ENCODE measurements around the gene TBC1D4. TPM values are rescaled to one million over a fixed set of nuclear protein-coding genes. Genes with fewer than 3 reads are reported as not detected.
A peak's percentile ranks its signal among the peaks of the same experiment; 100 is the strongest.

The TBC1D4 gene
- polyA plus RNA-seq, 4 donors, result 55.1 to 62.5 (median 59.5) TPM

DNA sequence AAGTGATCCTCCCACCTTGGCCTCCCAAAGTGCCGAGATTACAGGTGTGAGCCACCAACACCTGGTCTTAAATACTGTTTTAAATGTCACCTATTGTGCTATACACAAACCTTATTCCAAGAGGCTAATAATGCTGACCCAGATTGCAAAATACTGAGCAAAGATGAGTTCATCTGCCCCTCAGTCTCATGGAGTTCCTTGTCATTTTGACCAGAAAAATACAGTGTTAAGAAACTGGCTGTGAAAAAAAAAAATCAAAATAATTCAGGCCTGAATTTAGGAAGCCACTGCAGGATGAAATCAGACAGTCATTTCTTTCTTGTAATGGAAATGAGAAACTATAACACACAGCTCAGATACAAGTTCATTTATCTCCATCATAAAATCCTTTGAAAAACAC, 59.9 kb downstream of the TBC1D4 start:
- DNase-seq (ENCODE audit: low read depth in 4 of 4, low spot score in 3 of 4), result no peak

DNA sequence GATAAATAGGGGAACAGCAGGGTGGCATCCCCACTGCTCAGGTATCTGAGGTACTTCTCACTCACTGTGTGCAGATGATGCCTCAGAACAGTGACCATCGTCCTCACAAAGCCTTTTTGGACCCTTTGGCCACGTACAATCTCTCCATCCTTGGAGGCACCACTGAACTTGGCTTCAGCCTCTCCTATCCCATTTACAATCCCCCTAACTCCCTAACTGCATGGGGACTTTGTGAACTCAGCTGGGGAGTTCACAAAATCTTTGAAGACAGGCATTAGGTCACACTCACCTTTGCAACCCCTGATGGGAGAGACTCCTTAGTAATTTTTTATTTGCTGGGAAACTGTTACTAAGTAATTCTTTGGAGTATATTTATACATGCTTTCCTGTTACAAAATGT, 60.8 kb downstream of the TBC1D4 start:
- no peak for DNase-seq (ENCODE audit: low read depth in 4 of 4, low spot score in 3 of 4)

DNA sequence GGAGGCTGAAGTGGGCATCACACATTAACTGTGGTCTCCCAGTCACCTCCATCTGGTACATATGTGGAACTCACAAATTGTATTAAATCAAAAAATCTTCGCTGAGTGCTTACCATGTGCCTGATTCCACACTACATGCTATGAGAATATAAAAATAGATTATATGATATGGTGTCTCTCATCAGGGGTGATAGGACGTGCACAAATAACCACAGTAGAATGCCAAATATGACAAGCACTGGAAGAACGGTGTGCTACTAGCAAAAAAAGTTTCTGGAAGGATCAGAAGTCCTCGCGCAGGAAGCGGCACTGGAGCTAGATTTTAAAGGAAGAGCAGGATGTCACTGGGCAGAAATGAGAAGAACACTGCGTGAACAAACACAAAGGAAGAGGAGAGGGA, 62.3 kb downstream of the TBC1D4 start:
- DNase-seq (ENCODE audit: low read depth in 4 of 4, low spot score in 3 of 4), result no peak

DNA sequence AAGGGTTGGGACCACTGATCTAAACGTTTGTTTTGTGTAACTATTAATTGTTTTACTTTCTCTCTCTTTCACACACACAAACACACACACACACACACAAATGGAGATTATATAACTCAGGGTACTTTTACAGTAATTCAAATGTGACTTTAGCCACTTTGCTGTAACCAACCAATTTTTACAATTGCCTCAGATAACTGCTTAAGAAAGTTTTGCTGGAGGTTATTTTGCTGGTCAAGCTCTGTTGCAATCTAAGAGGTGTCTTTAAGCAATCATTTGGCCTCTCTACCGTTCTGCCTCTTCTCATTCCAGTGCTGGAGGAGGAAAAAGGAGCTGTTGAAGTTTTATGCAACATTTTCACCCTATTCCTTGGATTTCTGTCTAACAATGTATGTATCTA, 63.0 kb downstream of the TBC1D4 start:
- no peak for DNase-seq (ENCODE audit: low read depth in 4 of 4, low spot score in 3 of 4)

DNA sequence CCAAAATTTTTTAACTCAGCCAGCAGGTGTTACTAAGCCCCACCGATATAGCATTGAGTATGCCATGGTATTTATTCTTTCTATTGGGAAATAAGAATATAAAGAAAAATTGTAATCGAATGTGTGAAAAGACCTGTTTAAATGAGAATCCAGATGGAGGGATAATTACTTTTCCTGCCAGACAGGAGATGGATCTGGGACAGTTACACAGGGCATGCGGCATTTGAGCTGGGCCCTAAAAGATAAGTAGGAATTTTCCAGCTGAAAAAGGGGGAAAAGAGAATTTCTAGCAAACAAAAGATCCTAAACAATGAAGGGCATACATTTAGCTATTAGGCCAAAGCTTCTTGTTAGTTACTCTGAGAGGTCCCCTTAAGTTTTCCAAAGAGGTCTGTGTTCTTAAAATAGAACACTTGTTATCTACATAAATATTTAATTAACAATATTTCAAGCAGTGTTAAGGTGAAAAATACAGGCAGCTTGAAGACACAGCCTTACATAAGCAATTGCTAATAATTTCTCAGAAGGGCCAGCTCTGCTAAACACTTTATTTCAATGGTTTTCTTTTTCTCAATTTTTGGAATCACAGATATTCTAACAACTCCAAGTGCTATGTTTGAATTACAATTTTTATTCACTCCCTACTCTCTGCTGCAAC, 63.7 kb downstream of the TBC1D4 start:
- DNase-seq (ENCODE audit: low read depth in 4 of 4, low spot score in 3 of 4), result no peak

DNA sequence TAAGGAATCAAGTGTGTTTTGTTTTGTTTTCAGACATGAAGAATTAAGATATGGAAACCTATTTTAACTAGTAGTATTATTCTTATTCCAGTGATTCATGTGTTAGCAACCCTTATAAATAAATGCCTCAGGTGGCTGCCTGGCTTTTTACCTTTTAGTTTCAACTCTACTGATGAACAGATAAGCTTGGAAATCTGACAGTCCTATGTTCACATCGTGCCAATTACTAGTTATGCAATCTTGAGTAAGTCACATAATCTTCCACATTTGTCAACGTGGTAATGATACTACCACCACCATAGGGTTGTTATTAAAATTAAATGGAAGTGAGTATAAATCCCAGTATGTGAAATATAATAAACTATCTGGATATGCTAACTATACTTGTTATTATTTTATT, 64.3 kb downstream of the TBC1D4 start:
- no peak for DNase-seq (ENCODE audit: low read depth in 4 of 4, low spot score in 3 of 4)

DNA sequence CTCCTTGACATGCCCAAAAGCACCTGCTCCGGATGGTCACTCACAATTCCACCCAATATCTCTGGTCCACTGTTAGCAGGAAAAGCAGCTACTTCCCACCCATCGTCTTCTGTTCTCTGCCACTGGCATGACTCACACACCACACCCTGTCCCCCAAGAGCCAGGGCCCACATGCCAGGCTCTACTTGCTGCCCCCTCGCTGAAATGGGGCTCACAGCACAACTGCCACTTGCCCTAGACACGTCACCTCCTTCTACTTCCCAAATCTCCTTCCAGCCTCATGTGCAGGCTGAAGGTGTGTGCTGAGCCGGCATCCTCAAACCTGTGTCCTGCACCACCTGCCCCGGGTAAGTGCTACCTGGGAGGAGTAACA, 65.0 kb downstream of the TBC1D4 start:
- no peak for DNase-seq (ENCODE audit: low read depth in 4 of 4, low spot score in 3 of 4)

DNA sequence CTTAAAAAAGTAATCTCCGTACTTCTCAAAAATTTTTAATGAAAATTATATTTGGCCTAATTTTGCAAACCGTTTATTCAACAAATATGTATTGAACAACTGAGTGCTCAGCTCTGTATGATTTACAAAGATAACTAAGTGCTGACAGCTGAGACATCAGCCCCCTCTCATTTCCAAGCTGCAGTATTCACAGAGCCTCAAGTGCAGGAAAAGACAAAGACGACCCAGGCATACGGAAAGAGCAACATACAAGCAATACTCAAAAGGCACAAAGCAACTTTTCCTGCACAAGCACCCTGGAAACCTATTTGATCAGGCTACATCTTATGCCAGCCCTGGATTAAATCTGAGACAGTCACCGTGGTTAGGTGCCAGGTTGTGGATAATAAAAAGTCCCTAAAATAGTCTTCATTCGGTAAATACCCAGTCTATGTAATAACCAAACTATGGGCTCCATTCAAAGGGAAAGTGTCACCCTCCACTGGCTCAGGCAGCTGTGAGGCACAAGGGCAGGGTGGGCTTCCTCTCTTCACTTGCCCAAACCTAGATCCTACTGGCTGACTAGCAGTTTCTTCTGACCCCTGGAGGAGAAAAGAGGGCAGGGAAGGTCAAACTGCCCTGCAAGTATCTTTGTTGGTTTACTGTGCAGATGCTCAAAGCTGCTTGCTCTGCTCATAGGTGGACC, 65.5 kb downstream of the TBC1D4 start:
- no peak for DNase-seq (ENCODE audit: low read depth in 4 of 4, low spot score in 3 of 4)

DNA sequence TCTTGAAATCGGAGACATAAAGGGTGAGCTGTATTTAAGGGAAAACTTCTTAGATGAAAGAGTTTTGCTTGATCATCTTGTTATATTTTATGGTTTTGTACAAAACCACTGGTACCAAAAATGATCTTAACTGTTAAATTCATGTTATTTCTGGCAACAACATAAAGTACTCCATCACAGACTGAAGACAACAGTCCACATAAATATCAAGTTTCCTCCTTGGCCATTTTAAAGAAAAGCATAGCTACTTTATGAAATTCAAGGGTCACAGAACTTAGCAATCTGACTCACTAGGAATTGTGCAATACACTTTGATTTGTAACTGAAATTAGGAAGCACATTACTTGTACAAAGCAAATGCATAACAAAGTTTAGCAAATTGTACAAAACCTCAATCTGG, 66.3 kb downstream of the TBC1D4 start:
- no peak for DNase-seq (ENCODE audit: low read depth in 4 of 4, low spot score in 3 of 4)

DNA sequence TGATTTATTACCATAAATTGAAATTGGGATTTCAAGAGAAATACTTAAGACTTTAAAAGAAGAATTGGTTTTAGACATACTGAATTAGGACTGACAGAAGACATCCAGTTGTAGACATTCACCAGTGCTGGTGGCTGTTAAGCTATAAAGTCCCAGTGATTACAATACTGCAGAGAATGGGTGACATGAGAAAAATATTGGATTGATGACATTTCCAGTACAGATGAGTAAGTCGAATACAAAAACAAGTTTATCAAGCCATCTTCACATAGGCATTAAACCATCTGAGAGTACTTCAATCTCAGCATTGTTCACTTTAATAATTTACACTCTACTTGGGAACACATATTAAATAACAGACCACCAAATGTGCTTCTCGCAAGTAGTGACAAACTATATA, 66.8 kb downstream of the TBC1D4 start:
- DNase-seq (ENCODE audit: low read depth in 4 of 4, low spot score in 3 of 4), result no peak

DNA sequence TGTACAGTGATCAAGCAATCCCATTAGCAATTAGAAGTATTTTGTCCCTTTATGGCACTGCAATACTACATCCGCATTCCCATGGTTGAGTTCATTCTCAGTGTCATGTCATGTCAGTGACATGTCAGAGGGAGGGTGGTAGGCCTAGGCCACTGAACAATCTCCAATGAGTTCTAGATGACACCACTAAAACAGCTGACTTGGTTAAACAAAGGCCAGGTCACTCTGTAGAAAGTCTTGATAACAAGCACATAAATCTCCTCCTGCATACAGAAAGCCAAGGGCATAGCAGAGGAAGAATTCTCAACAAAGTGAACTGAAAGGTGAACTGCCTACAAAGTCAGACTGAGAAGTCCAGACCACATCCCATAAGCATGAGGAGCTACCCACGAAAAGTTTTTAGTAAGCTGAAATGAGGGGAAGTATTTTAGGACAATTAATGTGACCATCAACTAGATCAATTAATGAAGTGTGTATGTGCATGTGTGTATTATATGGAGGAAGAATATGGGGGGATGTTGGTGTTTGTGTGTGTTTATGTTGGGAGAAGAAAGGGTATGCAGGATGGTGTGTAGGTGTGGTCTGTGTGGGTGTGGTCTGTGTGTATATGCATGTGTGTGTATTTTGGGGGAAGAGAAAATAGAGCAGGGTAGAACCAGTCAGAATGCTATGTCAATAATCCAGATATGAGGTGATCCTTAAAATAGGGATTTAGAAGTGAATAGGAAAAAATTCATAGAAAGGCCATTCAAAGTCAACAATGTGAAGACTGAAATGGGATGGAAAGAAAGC, 67.7 kb downstream of the TBC1D4 start:
- no peak for DNase-seq (ENCODE audit: low read depth in 4 of 4, low spot score in 3 of 4)

DNA sequence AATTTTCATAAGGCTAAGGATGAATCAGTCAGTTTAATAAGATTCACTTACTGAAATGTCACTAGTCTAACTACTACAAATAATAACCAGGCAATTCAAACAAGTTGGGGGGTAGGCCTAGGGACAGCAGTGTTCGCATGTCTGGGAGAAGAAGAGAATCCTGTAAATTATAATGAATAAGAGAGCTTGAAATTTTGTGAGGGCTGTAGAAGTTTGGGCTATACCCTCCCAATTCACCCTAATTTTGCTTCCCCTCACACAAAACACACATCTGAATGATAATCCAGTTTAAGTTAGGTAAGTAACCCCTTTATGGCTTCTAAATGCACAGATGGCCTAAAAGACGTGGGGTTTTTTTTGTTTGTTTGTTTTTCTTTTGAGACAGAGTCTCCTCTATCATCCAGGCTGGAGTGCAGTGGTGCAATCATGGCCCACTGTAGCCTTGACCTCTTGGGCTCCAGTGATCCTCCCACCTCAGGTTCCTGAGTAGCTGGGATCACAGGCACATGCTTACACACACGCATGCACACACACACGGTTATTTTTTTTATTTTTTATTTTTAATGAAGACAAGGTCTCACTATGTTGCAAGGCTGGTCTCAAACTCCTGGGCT, 69.9 kb downstream of the TBC1D4 start:
- DNase-seq (ENCODE audit: low read depth in 4 of 4, low spot score in 3 of 4), result no peak

DNA sequence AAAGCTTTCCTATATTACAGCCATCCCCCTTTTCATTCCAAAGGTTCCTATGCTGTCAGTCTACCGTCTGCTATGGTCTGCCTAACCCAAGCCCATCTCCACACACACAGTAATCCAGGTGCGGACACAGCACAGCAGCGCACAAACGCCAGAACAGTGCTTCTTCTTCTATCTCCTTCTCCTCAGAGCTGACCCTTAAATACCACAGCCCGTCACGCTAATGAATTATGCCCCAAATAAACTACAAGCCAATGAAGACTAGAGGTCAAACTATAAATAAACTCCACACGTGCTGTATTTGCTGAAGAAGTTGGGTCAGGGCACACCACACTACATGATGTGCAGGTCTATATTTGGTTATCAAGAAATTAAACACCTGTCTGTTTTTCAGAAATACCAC, 71.8 kb downstream of the TBC1D4 start:
- no peak for DNase-seq (ENCODE audit: low read depth in 4 of 4, low spot score in 3 of 4)

DNA sequence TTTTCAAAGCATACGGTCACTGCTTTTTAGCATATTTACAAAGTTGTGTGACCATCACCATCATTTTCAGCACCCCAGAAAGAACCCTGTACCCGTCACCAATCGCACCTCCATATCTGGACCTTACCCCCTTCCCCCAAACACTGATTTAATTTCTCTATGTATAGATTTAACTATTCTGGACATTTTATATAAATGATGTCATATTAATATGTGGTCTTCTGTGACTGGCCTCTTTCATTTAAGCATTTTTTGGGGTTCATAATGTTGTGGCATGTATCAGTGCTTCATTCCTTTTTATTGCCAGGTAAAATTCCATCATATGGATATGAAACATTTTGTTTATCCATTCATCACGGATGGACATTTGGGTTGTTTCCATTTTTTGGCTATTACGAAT, 74.0 kb downstream of the TBC1D4 start:
- no peak for DNase-seq (ENCODE audit: low read depth in 4 of 4, low spot score in 3 of 4)

DNA sequence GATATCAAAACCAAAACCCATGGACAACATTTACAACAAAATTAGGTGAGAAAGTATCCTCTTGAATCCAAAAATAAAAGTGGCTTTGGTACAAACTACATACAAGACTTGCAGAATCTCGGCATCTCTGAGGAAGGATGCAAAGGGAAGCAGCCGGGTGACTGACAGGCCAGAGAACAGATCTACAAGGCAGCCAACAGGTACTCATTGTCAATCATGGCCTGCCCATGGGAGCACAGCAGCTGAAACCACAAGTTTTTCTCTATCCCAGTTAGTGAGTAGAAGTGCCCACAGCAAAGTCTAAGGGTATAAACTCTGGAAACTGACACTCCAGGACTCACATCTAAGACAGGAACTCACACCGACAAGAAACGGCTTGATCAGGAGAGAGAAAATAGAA, 74.5 kb downstream of the TBC1D4 start:
- no peak for DNase-seq (ENCODE audit: low read depth in 4 of 4, low spot score in 3 of 4)

DNA sequence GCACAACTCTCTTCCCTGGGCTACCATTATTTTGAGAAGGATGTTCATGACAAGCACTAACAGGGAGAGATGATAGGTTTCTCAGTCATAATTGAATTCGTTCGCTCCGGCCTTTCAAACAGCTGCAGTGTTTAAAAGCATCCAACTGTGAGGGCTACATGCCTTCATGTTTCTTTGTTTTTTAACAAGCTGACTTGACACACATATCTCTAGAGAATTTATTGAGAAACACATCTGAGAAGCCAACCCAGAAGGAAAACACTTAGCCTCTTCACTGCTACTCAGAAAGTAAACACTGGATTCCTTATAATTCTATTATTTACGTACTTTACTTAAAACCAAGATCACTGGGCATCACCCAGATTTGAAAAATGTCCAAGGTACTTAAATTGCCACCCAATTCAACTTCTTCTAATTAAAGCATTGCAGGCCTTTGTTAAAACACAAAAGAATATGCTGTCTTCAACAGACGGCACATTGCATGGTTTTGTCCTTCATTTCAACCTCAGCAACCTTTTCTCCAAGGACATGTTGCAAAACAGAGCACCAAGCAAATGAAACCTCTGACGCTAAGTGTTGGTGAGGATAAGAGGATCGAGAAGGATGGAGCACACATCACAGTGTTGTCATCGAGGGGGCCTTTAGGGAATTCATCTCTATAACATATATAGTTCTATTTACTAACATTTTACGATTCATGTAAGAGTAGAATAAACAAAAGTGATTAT, 75.8 kb downstream of the TBC1D4 start:
- no peak for DNase-seq (ENCODE audit: low read depth in 4 of 4, low spot score in 3 of 4)

DNA sequence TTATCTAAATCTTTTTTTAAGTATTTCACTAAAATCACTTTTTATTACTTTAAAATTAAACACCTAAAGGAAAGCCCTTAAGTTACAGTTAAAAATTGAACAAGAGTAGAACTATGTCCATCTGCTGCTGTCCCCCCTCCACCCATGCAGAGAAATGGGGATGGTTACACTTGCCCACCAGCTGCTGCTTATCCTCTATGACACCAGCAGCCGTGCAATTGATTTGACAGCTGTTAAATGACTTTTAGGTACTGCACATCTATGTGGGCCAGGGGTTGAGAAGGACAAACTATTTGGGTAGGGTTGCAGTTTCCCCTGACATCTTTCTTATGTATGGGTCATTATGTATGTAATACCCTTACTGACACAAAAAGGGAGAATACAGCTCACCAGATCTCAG, 77.2 kb downstream of the TBC1D4 start:
- no peak for DNase-seq (ENCODE audit: low read depth in 4 of 4, low spot score in 3 of 4)

DNA sequence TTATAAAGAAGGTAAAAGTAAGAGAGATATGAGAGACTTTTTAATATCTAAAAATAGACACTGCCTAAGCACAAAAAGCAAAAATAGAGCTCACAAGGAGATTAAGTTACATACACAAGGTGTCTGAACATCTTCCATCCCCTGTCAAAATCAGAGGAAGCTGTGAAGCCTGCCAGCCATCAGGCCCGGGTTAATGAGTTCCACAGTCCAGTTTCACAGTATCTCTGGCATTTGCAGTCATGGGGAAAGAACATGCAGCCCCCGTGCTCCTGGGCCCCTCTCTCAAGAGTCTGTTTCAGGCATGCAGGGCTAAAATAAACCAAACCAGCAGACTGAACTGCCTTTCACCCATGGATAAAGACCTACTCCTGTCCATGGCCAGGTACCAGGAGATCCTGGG, 79.2 kb downstream of the TBC1D4 start:
- peak in 1 of 4 donors; percentile 44 for DNase-seq (ENCODE audit: low read depth in 4 of 4, low spot score in 3 of 4)

DNA sequence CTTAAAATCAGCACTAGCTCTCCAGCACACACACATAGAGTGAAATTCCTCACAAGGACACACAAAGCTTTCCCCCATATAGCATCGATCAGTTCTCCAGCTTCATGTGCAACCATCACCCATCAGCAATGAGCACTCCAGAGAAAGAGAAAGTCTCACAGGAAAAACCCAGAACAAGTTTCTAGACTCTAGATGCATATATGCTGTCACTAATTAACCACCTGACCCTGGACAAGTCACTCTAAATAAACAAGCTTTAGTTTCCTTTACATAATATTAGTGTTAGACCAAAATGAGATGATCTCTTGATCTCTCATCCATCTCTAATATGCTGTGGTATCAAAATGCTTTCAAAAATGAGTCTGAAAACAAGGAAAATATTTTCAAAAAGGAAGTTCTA, 81.2 kb downstream of the TBC1D4 start:
- DNase-seq (ENCODE audit: low read depth in 4 of 4, low spot score in 3 of 4), result no peak

DNA sequence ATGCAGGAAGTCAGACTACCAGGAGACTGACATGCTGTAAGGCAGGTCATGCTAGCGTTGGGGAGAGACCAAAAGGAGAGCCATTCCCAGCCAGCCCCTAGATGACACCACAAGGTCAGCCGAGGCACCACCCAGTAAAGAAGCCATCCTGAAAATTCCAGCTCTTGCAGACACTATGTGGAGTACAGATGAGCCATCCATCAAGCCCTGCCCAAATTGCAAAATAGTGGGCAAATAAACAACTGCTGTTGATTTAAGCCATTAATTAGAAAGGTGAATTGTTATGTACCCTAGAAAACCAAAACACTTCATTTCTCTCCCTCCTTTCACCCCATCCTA, 82.1 kb downstream of the TBC1D4 start:
- no peak for DNase-seq (ENCODE audit: low read depth in 4 of 4, low spot score in 3 of 4)
